Stimulated activated CD4-positive, alpha-beta T cell treated with anti-CD3 and anti-CD28 coated beads, Interleukin-12 subunit alpha, Interleukin-12 subunit beta, amount 100 ng/mL, for 48 hours (primary cell): ENCODE results near the gene SNED1.

Experiments
- DNase-seq, 3 donors: peaks; one replicate each; pipeline ENCODE4 v3.0.0-alpha.2; 2020; ENCODE audit warnings: low read depth in 2 of 3, low spot score in 1 of 3

SNED1 gene

GRCh38 chr2:240959941-240960308, 38.5 kb upstream of the SNED1 start:
- no peak for DNase-seq

GRCh38 chr2:240960309-240960970, 38.0 kb upstream of the SNED1 start:
- DNase-seq = no peak

- no peak for DNase-seq
Observed at GRCh38 chr2:240960971-240961876, 37.2 kb upstream of the SNED1 start.

- no peak for DNase-seq
Observed at GRCh38 chr2:240961910-240962299, 36.5 kb upstream of the SNED1 start.

- DNase-seq = no peak
Observed at GRCh38 chr2:240962300-240963064, 35.9 kb upstream of the SNED1 start.

GRCh38 chr2:240963065-240963867, 35.2 kb upstream of the SNED1 start:
- DNase-seq = no peak

- no peak for DNase-seq
Observed at GRCh38 chr2:240963868-240964703, 34.3 kb upstream of the SNED1 start.

- no peak for DNase-seq
Observed at GRCh38 chr2:240964704-240965295, 33.6 kb upstream of the SNED1 start.

- DNase-seq = no peak
Observed at GRCh38 chr2:240965296-240965904, 33.0 kb upstream of the SNED1 start.

GRCh38 chr2:240965905-240966456, 32.4 kb upstream of the SNED1 start:
- DNase-seq = no peak

- no peak for DNase-seq
Observed at GRCh38 chr2:240966457-240966905, 31.9 kb upstream of the SNED1 start.

GRCh38 chr2:240966906-240967680, 31.3 kb upstream of the SNED1 start:
- DNase-seq = no peak

GRCh38 chr2:240967681-240968621, 30.5 kb upstream of the SNED1 start:
- no peak for DNase-seq

- no peak for DNase-seq
Observed at GRCh38 chr2:240968731-240969624, 29.4 kb upstream of the SNED1 start.

GRCh38 chr2:240970104-240970503, 28.3 kb upstream of the SNED1 start:
- no peak for DNase-seq

- DNase-seq = no peak
Observed at GRCh38 chr2:240970816-240971215, 27.6 kb upstream of the SNED1 start.
